Ovary (tissue), 9 donors: ENCODE data around the gene PTPDC1. TPM values are rescaled to one million over a fixed set of nuclear protein-coding genes. Genes with fewer than 3 reads are reported as not detected.
A peak's percentile ranks its signal among the peaks of the same experiment; 100 is the strongest.

ENCODE experiments used
- DNase-seq, 5 donors: peaks; one replicate each; pipeline ENCODE4 v3.0.0-alpha.2; 2019 to 2020
- H3K27ac ChIP-seq, 2 donors: fragments of 200-600 bp; one replicate each; pipeline versions ENCODE4 v1.5.1 to v1.8.0; 2019 to 2022
- H3K27me3 ChIP-seq: fragments of 200-600 bp; one replicate; pipeline ENCODE4 v1.8.0; 2022
- H3K36me3 ChIP-seq: fragments of 200-600 bp; sonication (generic); one replicate; pipeline ENCODE4 v1.5.1; 2019
- H3K4me1 ChIP-seq: one replicate; pipeline ENCODE4 v1.8.1; 2013; ENCODE audit warnings: mild to moderate bottlenecking, moderate library complexity; ENCODE audit not compliant: insufficient read depth
- H3K4me3 ChIP-seq: fragments of 200-600 bp; sonication (generic); one replicate; pipeline ENCODE4 v1.5.1; 2017
- H3K9me3 ChIP-seq, 2 donors: fragments of 200-600 bp in 1 of 2; sonication (generic) in 1 of 2; one replicate each; pipeline versions ENCODE4 v1.5.1 to v1.8.1; 2013 to 2019; ENCODE audit warnings: mild to moderate bottlenecking in 1 of 2, moderate library complexity in 1 of 2
- EP300 ChIP-seq: sonication (generic); formaldehyde crosslinking; IDR thresholded peaks from one replicate; pipeline ENCODE4 v1.6.1; 2017; ENCODE audit warnings: antibody characterized with exemption
- POLR2A ChIP-seq: fragments of 450-650 bp; IDR thresholded peaks from one replicate; pipeline ENCODE4 v1.6.1; 2017; ENCODE audit warnings: antibody characterized with exemption, mild to moderate bottlenecking, moderate library complexity
- WGBS, 3 donors: extraction: QIAGEN DNeasy Blood & Tissue Kit in 1 of 3; methylation state at CpG; one replicate each; pipeline versions ENCODE4 v1.1.5 to v1.1.7; 2013 to 2017; 5-methylcytosine and 5-hydroxymethylcytosine counted together
- intact Hi-C, 4 donors: fragments of 100-400 bp; cut with DNase I; formaldehyde crosslinking; loops; one replicate each; pipeline versions ENCODE4 v1.11.0 to v1.15.1; 2022 to 2023
- polyA plus RNA-seq, 2 donors: library from polyadenylated mRNA; stranded (reverse); fragments of 200-250 nt in 1 of 2; fragments of 350-450 nt in 1 of 2; fragmentation: Illumina TruSeq in 1 of 2; extraction: RNeasy Lipid Tissue Mini Kit (QIAGEN cat#74804) in 1 of 2; gene quantifications; one replicate each; pipeline ENCODE4 v1.2.3, GENCODE V29; 2013 to 2014
- total RNA-seq, 7 donors: library from RNA; depleted of rRNA in 2 of 7; stranded (reverse); fragments of >200 nt in 2 of 7; fragmentation: NEBNext Ultra II Directional in 3 of 7; extraction: Animal tissue kit (Norgen Biotek cat#: 25700) in 3 of 7; gene quantifications; one replicate each; pipeline versions ENCODE4 v1.1.0 to v1.2.4, GENCODE V29; 2016 to 2023
- TF ChIP-seq, protein P1 (sequence below), 3 donors: fragments of 450-650 bp in 2 of 3; fragments of 200-600 bp in 1 of 3; IDR thresholded peaks; one replicate each; pipeline versions ENCODE4 v1.5.1 to v1.8.0; 2016 to 2022; ENCODE audit warnings: antibody characterized with exemption in 3 of 3, mild to moderate bottlenecking in 1 of 3
- donor health status: DM: no; HTN: no; CAD: no; lungs with moderate emphysema.
- donor health status: DM: no; HTN: no; CAD: no.
- donor health status: Bipolar disorder and iron deficiency.
- donor health status: DM: yes; HTN: yes; CAD: no.
- donor health status: DM: no; HTN: no; CAD: no.
- donor health status: DM: yes; HTN: yes; CAD: no.

Gene PTPDC1
- total and polyA plus RNA-seq, 9 donors: 2.7 to 9.5 (median 6.1) TPM

DNA sequence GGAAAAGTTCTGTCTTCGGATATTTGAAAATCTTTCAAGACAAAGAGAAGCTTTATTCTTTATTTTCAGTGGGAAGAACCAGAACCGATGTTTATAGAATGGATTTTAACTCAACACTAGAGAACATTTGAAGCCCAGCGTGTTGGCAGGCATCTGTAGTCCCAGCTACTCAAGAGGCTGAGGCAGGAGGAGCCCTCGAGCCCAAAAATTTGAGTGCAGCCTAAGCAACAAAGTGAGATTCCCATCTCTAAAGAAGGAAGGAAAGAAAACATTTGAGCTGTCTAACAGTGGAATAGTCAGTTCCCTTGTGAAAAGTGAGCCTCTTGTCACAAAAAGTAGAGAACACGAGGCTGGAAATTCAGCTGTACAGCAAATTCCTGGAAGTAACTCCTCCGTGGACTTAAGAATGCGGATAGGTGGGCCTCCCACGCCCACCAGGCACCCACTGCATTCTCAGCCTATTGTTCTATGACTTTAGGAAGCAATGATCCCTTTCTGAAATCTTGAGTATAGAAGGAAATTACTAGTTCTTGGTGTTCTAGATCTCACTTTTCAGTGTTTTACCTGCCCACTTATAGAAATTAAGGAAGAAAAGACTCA lies 2.3 kb upstream of the PTPDC1 start:
- intact Hi-C loops: no loop called here
- 87 to 95% (median 87%) methylated on average over 8 of the region's 8 CpGs for WGBS, 3 donors
- Histone ChIP-seq H3K36me3 (no peaks in the 10 kb centered on the region), H3K4me3 (no peak overlapping the region), H3K9me3 (no peaks in the 10 kb centered on the region), H3K27ac (no peak overlapping the region), H3K4me1 (no peaks in the 10 kb centered on the region), H3K27me3 (no peaks in the 10 kb centered on the region)
- TF ChIP-seq, protein P1, sequence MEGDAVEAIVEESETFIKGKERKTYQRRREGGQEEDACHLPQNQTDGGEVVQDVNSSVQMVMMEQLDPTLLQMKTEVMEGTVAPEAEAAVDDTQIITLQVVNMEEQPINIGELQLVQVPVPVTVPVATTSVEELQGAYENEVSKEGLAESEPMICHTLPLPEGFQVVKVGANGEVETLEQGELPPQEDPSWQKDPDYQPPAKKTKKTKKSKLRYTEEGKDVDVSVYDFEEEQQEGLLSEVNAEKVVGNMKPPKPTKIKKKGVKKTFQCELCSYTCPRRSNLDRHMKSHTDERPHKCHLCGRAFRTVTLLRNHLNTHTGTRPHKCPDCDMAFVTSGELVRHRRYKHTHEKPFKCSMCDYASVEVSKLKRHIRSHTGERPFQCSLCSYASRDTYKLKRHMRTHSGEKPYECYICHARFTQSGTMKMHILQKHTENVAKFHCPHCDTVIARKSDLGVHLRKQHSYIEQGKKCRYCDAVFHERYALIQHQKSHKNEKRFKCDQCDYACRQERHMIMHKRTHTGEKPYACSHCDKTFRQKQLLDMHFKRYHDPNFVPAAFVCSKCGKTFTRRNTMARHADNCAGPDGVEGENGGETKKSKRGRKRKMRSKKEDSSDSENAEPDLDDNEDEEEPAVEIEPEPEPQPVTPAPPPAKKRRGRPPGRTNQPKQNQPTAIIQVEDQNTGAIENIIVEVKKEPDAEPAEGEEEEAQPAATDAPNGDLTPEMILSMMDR (IDR thresholded peaks at IDR 0.05): no peak
- no peak for TF ChIP-seq EP300
- no peak for TF ChIP-seq POLR2A
- DNase-seq: no peak

DNA sequence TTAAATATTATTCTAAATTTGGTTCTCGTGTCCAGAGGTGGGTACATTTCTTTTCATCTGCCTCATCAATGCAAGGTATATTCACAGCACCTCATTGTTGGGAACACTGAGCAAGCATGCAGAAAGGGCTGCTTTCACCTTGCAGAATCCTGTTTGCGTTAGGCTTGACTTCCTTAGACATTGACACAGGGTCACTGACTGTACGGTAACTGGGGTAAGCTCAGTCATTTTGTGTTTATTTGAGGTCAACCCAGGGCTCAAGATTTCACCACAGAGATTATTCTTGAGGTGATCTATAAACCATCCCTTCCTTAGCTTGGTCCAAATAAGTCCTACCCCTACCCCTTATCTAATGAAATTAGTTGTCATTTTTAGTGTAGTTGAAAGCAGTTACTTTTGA lies 1.7 kb upstream of the PTPDC1 start:
- no peaks in the 10 kb centered on the region for H3K4me1 ChIP-seq
- no peaks in the 10 kb centered on the region for H3K36me3 ChIP-seq
- H3K9me3 ChIP-seq: no peaks in the 10 kb centered on the region
- intact Hi-C loops: no loop called here
- WGBS, 3 donors: 89 to 94% (median 93%) methylated on average over 3 of the region's 3 CpGs
- H3K4me3 ChIP-seq: no peak overlapping the region
- DNase-seq: no peak
- no peaks in the 10 kb centered on the region for H3K27me3 ChIP-seq
- no peak overlapping the region for H3K27ac ChIP-seq
- TF ChIP-seq EP300 (no peak), POLR2A (no peak)
- TF ChIP-seq, protein P1 (IDR thresholded peaks at IDR 0.05): no peak

DNA sequence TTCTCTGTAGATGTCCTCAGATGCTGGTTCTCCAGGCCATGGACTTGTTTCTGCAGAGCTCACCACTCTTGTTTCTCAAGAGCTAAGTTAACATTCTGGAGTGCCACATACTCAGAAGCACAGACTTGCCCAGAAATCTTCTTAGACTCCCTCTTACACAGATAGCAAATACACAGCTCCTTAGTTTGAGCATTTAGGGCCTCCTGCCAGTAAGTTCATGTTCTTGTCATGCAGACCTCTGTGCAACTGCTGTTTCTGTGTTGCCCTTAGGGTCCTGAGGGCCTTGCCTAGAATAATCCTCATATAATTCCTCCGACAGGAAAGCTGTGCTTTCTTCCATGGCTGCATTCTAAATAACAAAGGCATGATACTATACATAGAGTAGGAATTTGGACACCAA lies 1.3 kb upstream of the PTPDC1 start:
- no peak for TF ChIP-seq POLR2A
- no peak for TF ChIP-seq EP300
- TF ChIP-seq, protein P1 (IDR thresholded peaks at IDR 0.05): no peak
- no peaks in the 10 kb centered on the region for H3K36me3 ChIP-seq
- no peaks in the 10 kb centered on the region for H3K4me1 ChIP-seq
- no peaks in the 10 kb centered on the region for H3K27me3 ChIP-seq
- H3K4me3 ChIP-seq: no peak overlapping the region
- H3K27ac ChIP-seq: no peak overlapping the region
- no peak for DNase-seq
- no peaks in the 10 kb centered on the region for H3K9me3 ChIP-seq
- intact Hi-C loops: no loop called here
- WGBS, 3 donors: 42 to 63% (median 46%) methylated on average over 1 of the region's 1 CpG

DNA sequence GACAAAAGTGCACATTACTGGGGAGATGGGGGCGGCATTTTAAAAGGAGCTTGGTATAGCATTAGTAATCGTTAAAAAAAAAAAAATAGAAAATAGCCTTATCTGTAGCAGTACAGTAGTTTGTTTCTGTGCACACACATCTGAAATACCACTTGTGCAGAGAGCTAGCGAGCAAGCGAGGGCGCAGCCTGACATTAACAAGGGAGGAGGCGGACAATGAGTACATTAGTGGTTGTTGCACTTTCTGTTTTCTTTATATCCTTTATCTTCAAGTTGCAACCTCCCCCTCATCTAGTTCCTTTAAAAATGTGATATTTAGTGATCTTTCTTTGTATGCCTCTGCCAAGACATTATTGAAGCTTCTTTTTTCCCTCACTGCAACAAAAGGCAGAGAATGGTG lies 880 bp upstream of the PTPDC1 start:
- TF ChIP-seq, protein P1 (IDR thresholded peaks at IDR 0.05): no peak
- H3K9me3 ChIP-seq: no peaks in the 10 kb centered on the region
- no peaks in the 10 kb centered on the region for H3K27me3 ChIP-seq
- H3K4me3 ChIP-seq: no peak overlapping the region
- H3K27ac ChIP-seq: no peak overlapping the region
- peak in 1 of 5 donors; percentile 40 for DNase-seq
- H3K36me3 ChIP-seq: no peaks in the 10 kb centered on the region
- intact Hi-C loops: no loop called here
- WGBS, 3 donors: 6 to 22% (median 8%) methylated on average over 6 of the region's 6 CpGs
- no peaks in the 10 kb centered on the region for H3K4me1 ChIP-seq
